ENCODE measurements around the gene PAPSS2.

GRCh38 chr10:87664276-87664701, 4.6 kb downstream of the PAPSS2 start:
- TF ChIP-seq POLR2AphosphoS5 (IDR thresholded peaks at IDR 0.05; ENCODE audit: borderline replicate concordance, low read depth, low read length) (no peak), FOXP2 (optimal IDR thresholded peaks at IDR 0.05; ENCODE audit: control extremely low read depth, extremely low read length, insufficient read depth) (no peak), EZH2 (IDR thresholded peaks at IDR 0.05) (no peak)

Data from SK-N-MC (cell line).